ENCODE measurements around the gene SLC47A1.

SLC47A1 gene

DNA sequence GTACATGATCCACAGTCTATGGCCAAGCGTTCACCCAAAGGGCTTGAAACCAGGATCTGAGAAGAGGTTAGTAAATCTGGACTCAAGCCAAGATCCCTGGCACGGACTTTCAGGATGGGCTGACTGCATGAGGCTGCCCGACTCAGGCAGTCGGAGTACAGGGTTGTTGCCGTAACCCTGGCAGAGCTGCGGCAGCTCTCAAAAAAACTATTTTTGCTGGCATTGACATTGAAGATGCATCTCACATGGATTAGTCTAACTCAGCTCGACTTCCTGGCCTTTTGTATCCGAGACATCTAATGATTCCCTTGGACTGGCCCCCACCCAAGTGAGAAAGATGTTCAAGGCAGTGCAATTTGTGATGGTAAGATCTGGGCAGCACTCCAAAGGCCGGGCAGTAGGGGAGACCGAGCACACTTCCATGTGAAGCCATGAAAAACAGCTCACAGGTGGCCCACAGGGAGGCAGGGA, 6.2 kb downstream of the SLC47A1 start:
- no peak for TF ChIP-seq CTCF (IDR thresholded peaks at IDR 0.05)
- H3K27ac ChIP-seq: no peak overlapping the region
- no peak for DNase-seq (ENCODE audit: low spot score)
- no peak overlapping the region for H3K4me3 ChIP-seq

DNA sequence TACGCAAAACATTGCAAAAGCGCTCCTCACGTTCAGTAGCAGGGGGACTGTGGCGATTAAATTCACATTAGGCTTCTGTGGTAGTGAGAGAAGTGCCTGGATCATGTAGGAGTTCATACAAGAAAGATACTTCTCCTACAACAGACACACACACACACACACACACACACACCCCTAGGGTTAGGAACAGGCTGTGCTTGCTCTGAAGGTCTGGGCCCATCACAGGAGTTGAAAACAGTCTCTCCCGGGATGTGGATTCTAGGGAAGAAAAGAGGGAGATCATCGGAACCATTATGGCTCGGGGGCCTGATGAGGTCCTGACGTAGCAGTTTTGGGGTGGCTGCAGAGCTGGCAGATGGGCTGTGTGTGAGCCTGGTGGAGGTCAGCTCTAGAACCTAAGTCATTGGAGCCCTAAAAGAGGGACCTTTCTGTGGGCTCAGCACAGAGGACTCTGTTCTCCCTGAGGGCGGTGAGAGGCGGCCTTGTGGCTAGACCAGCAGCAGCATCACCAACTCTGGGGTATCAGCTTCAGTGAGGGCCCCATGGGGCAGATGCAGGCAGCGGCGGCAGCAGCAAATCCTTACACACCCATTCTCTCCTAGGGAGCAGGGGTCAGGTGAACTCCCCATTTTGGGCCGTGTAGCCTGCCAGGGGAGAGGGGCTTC, 7.2 kb downstream of the SLC47A1 start:
- Histone ChIP-seq H3K4me3 (no peak overlapping the region), H3K27ac (no peak overlapping the region)
- no peak for TF ChIP-seq CTCF (IDR thresholded peaks at IDR 0.05)
- DNase-seq (ENCODE audit: low spot score): no peak

GRCh38 chr17:19541445-19541844, 7.8 kb downstream of the SLC47A1 start:
- TF ChIP-seq CTCF (IDR thresholded peaks at IDR 0.05): no peak
- no peak for DNase-seq (ENCODE audit: low spot score)
- no peak overlapping the region for H3K27ac ChIP-seq
- no peak overlapping the region for H3K4me3 ChIP-seq

DNA sequence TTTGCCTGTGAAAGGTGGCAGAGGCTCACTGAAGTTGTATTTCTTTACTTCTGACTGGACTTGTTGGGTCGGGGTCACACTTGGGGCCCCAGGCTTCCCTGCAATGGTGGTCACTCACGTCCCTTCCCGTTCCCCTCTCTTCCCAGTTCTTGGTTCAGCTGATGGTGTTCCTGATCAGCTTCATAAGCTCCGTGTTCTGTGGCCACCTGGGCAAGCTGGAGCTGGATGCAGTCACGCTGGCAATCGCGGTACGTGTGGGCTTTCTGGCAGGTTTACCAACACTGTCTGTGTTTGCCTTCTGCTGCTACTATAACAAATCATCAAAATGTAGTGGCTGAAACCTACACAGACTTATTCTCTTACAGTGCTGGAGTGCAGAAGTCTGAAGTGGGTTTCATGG, 8.6 kb downstream of the SLC47A1 start:
- Histone ChIP-seq H3K27ac (no peak overlapping the region), H3K4me3 (no peak overlapping the region)
- TF ChIP-seq CTCF (IDR thresholded peaks at IDR 0.05): no peak
- no peak for DNase-seq (ENCODE audit: low spot score)

GRCh38 chr17:19544366-19544765, 10.7 kb downstream of the SLC47A1 start:
- no peak overlapping the region for H3K27ac ChIP-seq

DNA sequence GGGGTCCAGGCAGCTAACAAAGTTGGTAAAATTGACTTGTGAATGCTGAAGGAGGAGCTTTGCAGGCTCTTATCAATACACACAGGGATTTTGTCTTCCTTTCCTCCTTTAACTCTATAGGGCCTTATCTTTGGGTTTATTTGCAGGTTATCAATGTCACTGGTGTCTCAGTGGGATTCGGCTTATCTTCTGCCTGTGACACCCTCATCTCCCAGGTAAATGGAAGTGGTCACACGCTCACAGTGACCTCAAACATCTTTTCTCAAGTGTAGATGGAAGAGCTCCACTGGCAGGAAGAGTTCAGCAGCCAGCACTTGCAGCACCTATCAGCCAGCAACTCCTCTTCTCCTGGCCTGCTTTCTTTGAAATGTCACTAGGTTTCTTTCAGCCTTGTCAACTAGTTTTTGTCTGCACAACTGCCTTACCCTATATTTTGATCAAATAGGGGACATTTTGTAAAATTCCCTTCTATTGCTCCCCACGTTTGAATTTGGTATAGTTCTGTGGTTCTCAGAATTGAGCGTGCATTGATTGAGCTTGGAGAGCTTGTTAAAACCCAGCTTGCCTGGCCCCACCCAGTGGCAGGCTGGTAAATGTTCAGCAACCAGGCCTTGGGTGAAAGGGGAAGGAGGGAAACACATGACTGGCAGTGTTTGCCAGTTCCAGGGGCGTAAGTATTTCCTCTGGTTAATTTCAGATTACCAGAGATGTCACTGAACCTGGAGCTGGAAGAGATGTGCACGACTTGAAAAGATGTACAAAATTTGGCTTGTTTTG, 12.8 kb downstream of the SLC47A1 start:
- TF ChIP-seq CTCF (IDR thresholded peaks at IDR 0.05): no peak
- no peak overlapping the region for H3K27ac ChIP-seq
- DNase-seq (ENCODE audit: low spot score): no peak
- H3K4me3 ChIP-seq: no peak overlapping the region

More at GRCh38 chr17:19544366-19544765, 10.7 kb downstream of the SLC47A1 start:
- no peak for DNase-seq (ENCODE audit: low spot score)
- no peak for TF ChIP-seq CTCF (IDR thresholded peaks at IDR 0.05)
- H3K4me3 ChIP-seq: no peak overlapping the region
